ENCODE measurements around the gene GRB7.

GRB7 gene

GRCh38 chr17:39772987-39773934, 35.5 kb downstream of the GRB7 start:
- no peak for DNase-seq (ENCODE audit: low spot score)

- DNase-seq (ENCODE audit: low spot score): no peak
Measured at GRCh38 chr17:39774047-39774446, 36.3 kb downstream of the GRB7 start.

- no peak for DNase-seq (ENCODE audit: low spot score)
Measured at GRCh38 chr17:39775031-39775430, 37.3 kb downstream of the GRB7 start.

- DNase-seq (ENCODE audit: low spot score): no peak
Measured at GRCh38 chr17:39776252-39776651, 38.5 kb downstream of the GRB7 start.

- DNase-seq (ENCODE audit: low spot score): no peak
Measured at GRCh38 chr17:39777534-39778365, 40.0 kb downstream of the GRB7 start.

GRCh38 chr17:39781031-39781860, 43.5 kb downstream of the GRB7 start:
- no peak for DNase-seq (ENCODE audit: low spot score)

GRCh38 chr17:39781861-39782213, 44.1 kb downstream of the GRB7 start:
- no peak for DNase-seq (ENCODE audit: low spot score)

GRCh38 chr17:39782481-39782880, 44.7 kb downstream of the GRB7 start:
- DNase-seq (ENCODE audit: low spot score): peak; percentile 18

- no peak for DNase-seq (ENCODE audit: low spot score)
Measured at GRCh38 chr17:39782980-39783379, 45.2 kb downstream of the GRB7 start.

- no peak for DNase-seq (ENCODE audit: low spot score)
Measured at GRCh38 chr17:39787041-39787440, 49.3 kb downstream of the GRB7 start.

GRCh38 chr17:39787743-39788484, 50.2 kb downstream of the GRB7 start:
- DNase-seq (ENCODE audit: low spot score): peak; percentile 2

GRCh38 chr17:39791111-39791992, 53.6 kb downstream of the GRB7 start:
- no peak for DNase-seq (ENCODE audit: low spot score)

- DNase-seq (ENCODE audit: low spot score): no peak
Measured at GRCh38 chr17:39792526-39793221, 54.9 kb downstream of the GRB7 start.

- DNase-seq (ENCODE audit: low spot score): no peak
Measured at GRCh38 chr17:39793301-39793872, 55.6 kb downstream of the GRB7 start.

GRCh38 chr17:39794249-39794970, 56.7 kb downstream of the GRB7 start:
- DNase-seq (ENCODE audit: low spot score): no peak
